Heart right ventricle (tissue), 16 donors: ENCODE results near the gene MMP26. TPM values are rescaled to one million over a fixed set of nuclear protein-coding genes. Genes with fewer than 3 reads are reported as not detected.

ENCODE experiments used
- ATAC-seq, 8 donors: fragments of 200-7000 bp; cut with Tn5 transposase; one replicate each; pipeline ENCODE4 v1.9.1; 2020; ENCODE audit warnings: mild to moderate bottlenecking in 8 of 8, moderate library complexity in 8 of 8, moderate number of reproducible peaks in 1 of 8
- DNase-seq, 2 donors: peaks; one replicate each; pipeline ENCODE4 v3.0.0-alpha.2; 2020
- H3K27ac ChIP-seq, 10 donors: fragments of 200-600 bp; sonication (generic) in 2 of 10; one replicate each; pipeline versions ENCODE4 v1.5.0 to v1.8.0; 2020 to 2022; ENCODE audit warnings: mild to moderate bottlenecking in 3 of 10
- H3K27me3 ChIP-seq, 7 donors: fragments of 200-600 bp; one replicate each; pipeline ENCODE4 v1.8.0; 2021 to 2022; ENCODE audit warnings: mild to moderate bottlenecking in 2 of 7
- H3K36me3 ChIP-seq, 9 donors: fragments of 200-600 bp; sonication (generic) in 1 of 9; one replicate each; pipeline versions ENCODE4 v1.5.0 to v1.8.0; 2020 to 2022; ENCODE audit warnings: mild to moderate bottlenecking in 2 of 9
- H3K4me1 ChIP-seq, 9 donors: fragments of 200-600 bp; sonication (generic) in 1 of 9; one replicate each; pipeline versions ENCODE4 v1.5.0 to v1.8.0; 2020 to 2022; ENCODE audit warnings: mild to moderate bottlenecking in 4 of 9
- H3K4me3 ChIP-seq, 10 donors: fragments of 200-600 bp; sonication (generic) in 2 of 10; one replicate each; pipeline versions ENCODE4 v1.5.0 to v1.8.0; 2020 to 2022; ENCODE audit warnings: mild to moderate bottlenecking in 7 of 10, moderate library complexity in 2 of 10
- H3K9me3 ChIP-seq, 11 donors: fragments of 200-600 bp in 10 of 11; sonication (generic) in 2 of 11; one replicate each; pipeline versions ENCODE4 v1.5.0 to v1.8.0; 2013 to 2022; ENCODE audit warnings: mild to moderate bottlenecking in 2 of 11, control low read depth in 1 of 11, moderate library complexity in 1 of 11
- CTCF ChIP-seq, 9 donors: fragments of 200-600 bp; sonication (generic) in 2 of 9; IDR thresholded peaks; one replicate each; pipeline versions ENCODE4 v1.5.0 to v1.8.0; 2021 to 2022; ENCODE audit warnings: antibody characterized with exemption in 9 of 9, mild to moderate bottlenecking in 5 of 9, moderate library complexity in 1 of 9
- WGBS, 2 donors: extraction: QIAGEN DNeasy Blood & Tissue Kit; methylation state at CpG; one replicate each; pipeline ENCODE4 v1.1.7; 2013; ENCODE audit warnings: inconsistent platforms in 1 of 2; 5-methylcytosine and 5-hydroxymethylcytosine counted together
- intact Hi-C, 10 donors: fragments of 100-400 bp; cut with DNase I; formaldehyde crosslinking; loops; one replicate each; pipeline versions ENCODE4 v1.11.1 to v1.14.2; 2022
- polyA plus RNA-seq, 2 donors: library from polyadenylated mRNA; stranded (reverse); fragments of 200-250 nt; gene quantifications; one replicate each; pipeline ENCODE4 v1.2.3, GENCODE V29; 2013
- total RNA-seq, 10 donors: library from RNA; stranded (reverse); fragmentation: NEBNext Ultra II Directional in 3 of 10; extraction: Animal tissue kit (Norgen Biotek cat#: 25700) in 3 of 10; gene quantifications; one replicate each; pipeline versions ENCODE4 v1.2.1 to v1.2.4, GENCODE V29; 2021 to 2023
- donor health status: Arrhythmogenic right ventricular cardiomyopathy.
- donor health status: ischemic (EF 13 %, LVEDD 7.1; RV severe dilation, severe dysfunction).
- donor health status: healthy with polysubstance abuse.
- donor health status: DM: no; HTN: yes; CAD: no.
- donor health status: DM: no; HTN: no; CAD: no.
- donor health status: ischemic (EF 25% LVEDD 6.9; RV normal size, moderate dysfunction).
- donor health status: ischemic (EF 25% LVEDD 5.7; RV mildly dilated, moderate dysfunction).
- donor health status: healthy.
- donor health status: DM: yes; HTN: yes; CAD: no.
- donor health status: Ischemic cardiomyopathy.
- donor health status: ischemic (EF 35%, LVEDD 5.7; RV mildly dilated, moderate dysfunction).
- donor health status: nonischemic (EF 11% LVEDD 7.7; RV severe dilation, severe dysfunction).
- donor health status: DM: yes; HTN: yes; CAD: no.
- donor health status: PGD.
- donor health status: ischemic (EF 29% LVEDD 5.4; RV normal size, mild dysfunction).
- donor health status: nonischemic (EF 23%, LVEDD 6.1; RV moderate dilation, normal function).

Gene MMP26
- total and polyA plus RNA-seq, 12 donors: not detected

GRCh38 chr11:4673781-4674180, 30.8 kb upstream of the MMP26 start:
- Histone ChIP-seq H3K4me1 (peaks cover 0 to 12% (median 0%) of the 10 kb centered on the region in 9 donors), H3K27ac (no peak overlapping the region), H3K4me3 (no peak overlapping the region), H3K27me3 (no peaks in the 10 kb centered on the region), H3K36me3 (no peaks in the 10 kb centered on the region), H3K9me3 (no peaks in the 10 kb centered on the region)
- no peak for DNase-seq
- TF ChIP-seq CTCF (IDR thresholded peaks at IDR 0.05): no peak
- intact Hi-C loops: loop anchor here in 1 of 10 donors (10.0 kb wide), 1 partner anchor 61 kb away; no protein-coding TSS in a partner anchor
- ATAC-seq: no peak
- WGBS, 2 donors: 73 to 75% methylated on average over 2 of the region's 2 CpGs

DNA sequence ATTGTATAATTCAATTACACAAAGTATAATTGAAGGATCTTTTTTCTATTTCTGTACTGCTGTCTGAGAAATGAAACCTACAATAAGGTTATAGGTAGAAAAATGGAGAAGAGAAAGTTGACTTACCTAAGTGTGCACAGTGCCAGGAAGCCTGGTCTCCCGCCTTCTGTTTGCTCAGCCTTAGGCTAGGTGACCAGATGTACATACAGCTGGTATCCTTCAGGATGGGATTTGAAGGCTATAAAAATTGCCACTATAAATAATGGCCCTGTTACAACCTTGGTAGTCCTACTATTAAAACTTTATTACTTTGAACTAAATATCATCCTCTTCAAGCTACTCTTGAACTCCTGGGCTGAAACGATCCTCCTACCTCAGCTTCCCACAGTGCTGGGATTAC, 26.6 kb upstream of the MMP26 start:
- Histone ChIP-seq H3K9me3 (no peaks in the 10 kb centered on the region), H3K4me3 (no peak overlapping the region), H3K27ac (no peak overlapping the region), H3K27me3 (no peaks in the 10 kb centered on the region), H3K4me1 (no peaks in the 10 kb centered on the region), H3K36me3 (no peaks in the 10 kb centered on the region)
- DNase-seq (no peak), ATAC-seq (no peak)
- intact Hi-C loops: loop anchor here in 1 of 10 donors (10.0 kb wide), 1 partner anchor 57 kb away; no protein-coding TSS in a partner anchor
- no peak for TF ChIP-seq CTCF (IDR thresholded peaks at IDR 0.05)
- 91 to 94% methylated on average over 2 of the region's 2 CpGs for WGBS, 2 donors

DNA sequence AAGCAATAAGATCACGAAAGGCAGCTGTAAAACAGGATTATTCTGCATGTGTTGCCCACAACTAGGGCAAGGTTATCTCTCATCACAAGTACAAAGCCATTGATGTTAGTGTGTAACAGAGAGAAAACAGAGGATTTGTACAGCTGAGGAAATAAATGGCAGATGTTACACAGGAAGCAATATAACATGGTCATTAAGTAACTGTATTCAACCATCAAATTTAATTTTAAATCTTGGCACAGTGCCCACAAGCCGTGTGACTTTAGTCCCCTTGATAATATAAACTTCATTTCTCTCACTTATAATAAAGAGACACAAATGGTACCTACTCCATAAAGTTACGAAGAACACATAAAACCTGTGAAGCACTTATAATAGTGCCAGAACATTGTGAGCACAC, 24.2 kb upstream of the MMP26 start:
- no peak for TF ChIP-seq CTCF (IDR thresholded peaks at IDR 0.05)
- H3K27me3 ChIP-seq: no peaks in the 10 kb centered on the region
- WGBS, 2 donors: 48 to 49% methylated on average over 3 of the region's 3 CpGs
- H3K4me1 ChIP-seq: no peaks in the 10 kb centered on the region
- intact Hi-C loops: no loop called here
- no peak for DNase-seq
- ATAC-seq: no peak
- H3K36me3 ChIP-seq: no peaks in the 10 kb centered on the region
- no peak overlapping the region for H3K27ac ChIP-seq
- H3K9me3 ChIP-seq: no peaks in the 10 kb centered on the region
- H3K4me3 ChIP-seq: no peak overlapping the region

DNA sequence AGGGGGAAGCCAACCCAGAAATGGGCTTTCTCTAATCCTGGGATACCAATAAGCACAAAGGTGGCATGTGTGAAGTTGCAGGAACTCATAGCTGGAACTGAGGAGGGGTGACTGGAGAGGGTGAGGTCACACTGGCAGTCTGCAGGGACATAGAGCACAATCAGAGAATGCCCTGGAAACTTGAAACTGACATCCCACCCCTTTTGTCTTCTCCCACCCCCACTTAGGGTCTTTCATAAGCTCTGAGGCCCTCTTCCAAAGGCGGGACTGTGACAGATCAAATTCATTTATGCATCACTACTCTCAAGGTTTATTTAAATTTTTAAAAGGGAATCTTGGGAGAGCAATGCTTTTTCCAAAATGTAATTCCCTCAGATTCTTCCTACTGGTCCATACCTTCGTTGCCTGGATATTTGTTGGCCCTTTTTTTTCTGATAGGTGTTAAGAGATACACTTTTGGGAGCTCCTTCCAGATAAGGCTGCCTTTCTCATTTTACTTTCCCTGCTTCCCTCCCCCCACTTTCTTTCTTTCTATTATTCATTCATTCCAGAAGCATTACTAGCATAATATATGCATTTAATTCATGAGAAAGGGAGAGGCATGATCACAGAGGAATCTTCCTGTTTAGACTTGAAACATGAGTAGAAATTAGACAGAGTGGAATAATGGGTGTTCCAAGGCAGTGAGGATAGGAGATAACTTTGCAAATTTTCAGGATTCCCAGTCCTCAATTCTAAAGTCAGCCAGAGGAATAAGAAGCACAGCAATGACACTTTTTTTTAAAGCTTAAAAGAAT, 21.8 kb upstream of the MMP26 start:
- no peaks in the 10 kb centered on the region for H3K36me3 ChIP-seq
- no peak for DNase-seq
- H3K27me3 ChIP-seq: no peaks in the 10 kb centered on the region
- no peak for ATAC-seq
- no peak overlapping the region for H3K4me3 ChIP-seq
- no peaks in the 10 kb centered on the region for H3K9me3 ChIP-seq
- no peak overlapping the region for H3K27ac ChIP-seq
- no peaks in the 10 kb centered on the region for H3K4me1 ChIP-seq
- WGBS, 2 donors: 86 to 89% methylated on average over 2 of the region's 2 CpGs
- TF ChIP-seq CTCF (IDR thresholded peaks at IDR 0.05): no peak
- intact Hi-C loops: no loop called here
